ENCODE measurements around the gene IGF2BP2. TPM values are rescaled to one million over a fixed set of nuclear protein-coding genes. Genes with fewer than 3 reads are reported as not detected.
"Not testable (repeated sequence)": the region's sequence is repeated elsewhere in the genome, so short reads cannot be mapped to it uniquely, and the experiment has no call there.

The IGF2BP2 gene
- total and polyA plus RNA-seq, 9 of the 15 experiments (the other 6 are each of a cell fraction or from before 2014, with no cell fraction given) = 3.2 to 59.6 (median 30.5) TPM

DNA sequence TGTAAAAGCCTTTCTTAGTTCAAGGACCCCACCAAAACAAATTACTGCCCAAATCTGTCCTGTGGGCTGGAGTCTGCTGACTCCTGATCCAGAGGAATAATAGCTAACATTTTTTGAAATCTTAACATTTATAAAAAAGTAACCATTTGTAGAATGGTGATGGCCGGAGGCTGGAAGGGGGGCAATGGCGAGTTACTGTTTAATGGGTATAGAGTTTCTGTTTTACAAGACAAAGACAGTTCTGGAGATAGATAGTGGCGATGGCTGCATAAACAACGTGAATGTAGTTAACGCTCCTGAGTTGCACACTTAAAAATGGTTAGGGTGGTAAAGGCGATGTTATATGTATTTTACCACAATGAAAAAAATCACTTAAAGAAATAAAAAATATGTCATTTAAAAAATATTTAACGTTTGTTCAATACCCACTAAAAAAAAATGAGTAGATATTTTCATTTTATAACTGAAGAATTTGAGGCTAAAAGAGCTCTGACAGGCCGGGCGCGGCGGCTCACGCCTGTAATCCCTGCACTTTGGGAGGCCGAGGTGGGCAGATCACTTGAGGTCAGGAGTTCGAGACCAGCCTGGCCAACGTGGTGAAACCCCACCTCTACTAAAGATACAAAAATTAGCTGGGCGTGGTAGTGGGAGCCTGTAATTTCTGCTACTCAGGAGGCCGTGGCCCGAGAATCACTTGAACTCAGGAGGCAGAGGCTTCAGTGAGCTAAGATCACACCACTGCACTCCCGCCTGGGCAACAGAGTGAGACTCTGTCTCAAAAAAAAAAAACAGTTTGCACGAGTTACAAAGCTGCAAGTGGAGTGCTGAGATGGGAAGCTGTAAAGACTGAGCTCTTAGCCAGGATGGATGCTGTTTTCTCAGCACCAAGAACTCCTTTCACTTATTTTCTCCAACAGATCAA lies 37.6 kb downstream of the IGF2BP2 start (continued):
- TF ChIP-seq, protein P1, sequence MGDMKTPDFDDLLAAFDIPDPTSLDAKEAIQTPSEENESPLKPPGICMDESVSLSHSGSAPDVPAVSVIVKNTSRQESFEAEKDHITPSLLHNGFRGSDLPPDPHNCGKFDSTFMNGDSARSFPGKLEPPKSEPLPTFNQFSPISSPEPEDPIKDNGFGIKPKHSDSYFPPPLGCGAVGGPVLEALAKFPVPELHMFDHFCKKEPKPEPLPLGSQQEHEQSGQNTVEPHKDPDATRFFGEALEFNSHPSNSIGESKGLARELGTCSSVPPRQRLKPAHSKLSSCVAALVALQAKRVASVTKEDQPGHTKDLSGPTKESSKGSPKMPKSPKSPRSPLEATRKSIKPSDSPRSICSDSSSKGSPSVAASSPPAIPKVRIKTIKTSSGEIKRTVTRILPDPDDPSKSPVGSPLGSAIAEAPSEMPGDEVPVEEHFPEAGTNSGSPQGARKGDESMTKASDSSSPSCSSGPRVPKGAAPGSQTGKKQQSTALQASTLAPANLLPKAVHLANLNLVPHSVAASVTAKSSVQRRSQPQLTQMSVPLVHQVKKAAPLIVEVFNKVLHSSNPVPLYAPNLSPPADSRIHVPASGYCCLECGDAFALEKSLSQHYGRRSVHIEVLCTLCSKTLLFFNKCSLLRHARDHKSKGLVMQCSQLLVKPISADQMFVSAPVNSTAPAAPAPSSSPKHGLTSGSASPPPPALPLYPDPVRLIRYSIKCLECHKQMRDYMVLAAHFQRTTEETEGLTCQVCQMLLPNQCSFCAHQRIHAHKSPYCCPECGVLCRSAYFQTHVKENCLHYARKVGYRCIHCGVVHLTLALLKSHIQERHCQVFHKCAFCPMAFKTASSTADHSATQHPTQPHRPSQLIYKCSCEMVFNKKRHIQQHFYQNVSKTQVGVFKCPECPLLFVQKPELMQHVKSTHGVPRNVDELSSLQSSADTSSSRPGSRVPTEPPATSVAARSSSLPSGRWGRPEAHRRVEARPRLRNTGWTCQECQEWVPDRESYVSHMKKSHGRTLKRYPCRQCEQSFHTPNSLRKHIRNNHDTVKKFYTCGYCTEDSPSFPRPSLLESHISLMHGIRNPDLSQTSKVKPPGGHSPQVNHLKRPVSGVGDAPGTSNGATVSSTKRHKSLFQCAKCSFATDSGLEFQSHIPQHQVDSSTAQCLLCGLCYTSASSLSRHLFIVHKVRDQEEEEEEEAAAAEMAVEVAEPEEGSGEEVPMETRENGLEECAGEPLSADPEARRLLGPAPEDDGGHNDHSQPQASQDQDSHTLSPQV (IDR thresholded peaks at IDR 0.05) = no peak
- TF ChIP-seq, protein P2, sequence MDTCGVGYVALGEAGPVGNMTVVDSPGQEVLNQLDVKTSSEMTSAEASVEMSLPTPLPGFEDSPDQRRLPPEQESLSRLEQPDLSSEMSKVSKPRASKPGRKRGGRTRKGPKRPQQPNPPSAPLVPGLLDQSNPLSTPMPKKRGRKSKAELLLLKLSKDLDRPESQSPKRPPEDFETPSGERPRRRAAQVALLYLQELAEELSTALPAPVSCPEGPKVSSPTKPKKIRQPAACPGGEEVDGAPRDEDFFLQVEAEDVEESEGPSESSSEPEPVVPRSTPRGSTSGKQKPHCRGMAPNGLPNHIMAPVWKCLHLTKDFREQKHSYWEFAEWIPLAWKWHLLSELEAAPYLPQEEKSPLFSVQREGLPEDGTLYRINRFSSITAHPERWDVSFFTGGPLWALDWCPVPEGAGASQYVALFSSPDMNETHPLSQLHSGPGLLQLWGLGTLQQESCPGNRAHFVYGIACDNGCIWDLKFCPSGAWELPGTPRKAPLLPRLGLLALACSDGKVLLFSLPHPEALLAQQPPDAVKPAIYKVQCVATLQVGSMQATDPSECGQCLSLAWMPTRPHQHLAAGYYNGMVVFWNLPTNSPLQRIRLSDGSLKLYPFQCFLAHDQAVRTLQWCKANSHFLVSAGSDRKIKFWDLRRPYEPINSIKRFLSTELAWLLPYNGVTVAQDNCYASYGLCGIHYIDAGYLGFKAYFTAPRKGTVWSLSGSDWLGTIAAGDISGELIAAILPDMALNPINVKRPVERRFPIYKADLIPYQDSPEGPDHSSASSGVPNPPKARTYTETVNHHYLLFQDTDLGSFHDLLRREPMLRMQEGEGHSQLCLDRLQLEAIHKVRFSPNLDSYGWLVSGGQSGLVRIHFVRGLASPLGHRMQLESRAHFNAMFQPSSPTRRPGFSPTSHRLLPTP (IDR thresholded peaks at IDR 0.05; ENCODE audit: borderline replicate concordance, extremely low read depth, insufficient read length) = no peak
- no peak for TF ChIP-seq SNRNP70 (optimal IDR thresholded peaks at IDR 0.05; ENCODE audit: low read depth, low read length)
- TF ChIP-seq ARID1B (IDR thresholded peaks at IDR 0.05) = no peak
- no peak for TF ChIP-seq MBD2 (IDR thresholded peaks at IDR 0.05; ENCODE audit: borderline replicate concordance, low read depth)
- no peak for TF ChIP-seq TAL1 (IDR thresholded peaks at IDR 0.05)
- no peak for TF ChIP-seq PRPF4 (IDR thresholded peaks at IDR 0.05; ENCODE audit: insufficient read depth, low read depth, low read length, poor library complexity, severe bottlenecking)
- TF ChIP-seq XRCC4 (IDR thresholded peaks at IDR 0.05; ENCODE audit: extremely low read depth, insufficient read depth, insufficient read length) = no peak

GRCh38 chr3:185786258-185786657 lies 38.6 kb downstream of the IGF2BP2 start:
- BruUV-seq (replicated peaks); H3K4me1 ChIP-seq (replicated peaks in 1 of 2; ENCODE audit: control insufficient read depth in 2 of 2, insufficient read depth in 2 of 2, low read length in 2 of 2); H3K4me2 ChIP-seq (ENCODE audit: insufficient read depth, low read length); H2AFZ ChIP-seq (ENCODE audit: low read depth, low read length); H3K9me1 ChIP-seq (ENCODE audit: control insufficient read depth, insufficient read depth, low read length); ATAC-seq; H3K9ac ChIP-seq (ENCODE audit: insufficient read depth in 1 of 2, low read depth in 2 of 2, low read length in 2 of 2); in situ Hi-C loops (cut with MboI); H3K27me3 ChIP-seq (ENCODE audit: control insufficient read depth in 2 of 2, insufficient read depth in 2 of 2, low read length in 2 of 2); intact Hi-C loops (cut with micrococcal nuclease); CTCF ChIA-PET (ENCODE audit: low intra/inter-chr PET ratio); H3K27ac ChIP-seq (ENCODE audit: extremely low read depth, low read depth, low read length); H3K9me3 ChIP-seq (replicated peaks; ENCODE audit: control insufficient read depth, insufficient read depth, low read depth, low read length); H3K36me3 ChIP-seq (ENCODE audit: control insufficient read depth, insufficient read depth, low read length); H3K4me3 ChIP-seq; FAIRE-seq; DNase-seq (ENCODE audit: extremely low read depth in 1 of 4, low spot score in 3 of 4): not testable (repeated sequence)
- Histone ChIP-seq H3K79me2 (ENCODE audit: control insufficient read depth, insufficient read depth, low read length) (peaks cover 83% of the 10 kb centered on the region), H4K20me1 (replicated peaks; ENCODE audit: control insufficient read depth, insufficient read depth, low read length) (0 out of 2 replicates have a peak, but pooled peaks cover 10% of the 10 kb centered on the region)
- POLR2A ChIA-PET = interaction anchor here (0.7 kb wide), 1 partner anchor 296 kb away, joined by 3 read pairs; no protein-coding TSS in a partner anchor
- 87% methylated on average over 8 of the region's 8 CpGs for WGBS (ENCODE audit: insufficient coverage, low coverage, missing lambda C conversion rate)
